Adipose tissue (tissue), 3 donors: ENCODE measurements around the gene FBXO22. TPM values are rescaled to one million over a fixed set of nuclear protein-coding genes. Genes with fewer than 3 reads are reported as not detected.
"Not testable (repeated sequence)": the region's sequence is repeated elsewhere in the genome, so short reads cannot be mapped to it uniquely, and the experiment has no call there.

ENCODE experiments used
- H3K27ac ChIP-seq: one replicate; pipeline ENCODE4 v1.5.1; 2013; ENCODE audit warnings: low read depth, low read length
- WGBS, 3 donors: extraction: QIAGEN DNeasy Blood & Tissue Kit; methylation state at CpG; one replicate each; pipeline ENCODE4 v1.1.7; 2013; 5-methylcytosine and 5-hydroxymethylcytosine counted together
- polyA plus RNA-seq, 3 donors: library from polyadenylated mRNA; stranded (reverse); fragments of 200-250 nt; gene quantifications; one replicate each; pipeline ENCODE4 v1.2.3, GENCODE V29; 2013
- donor health status: healthy with polysubstance abuse.
- donor health status: Bipolar disorder and iron deficiency.
- donor health status: healthy.

FBXO22 gene
- polyA plus RNA-seq, 3 donors = 11.6 to 13.4 (median 12.4) TPM

DNA sequence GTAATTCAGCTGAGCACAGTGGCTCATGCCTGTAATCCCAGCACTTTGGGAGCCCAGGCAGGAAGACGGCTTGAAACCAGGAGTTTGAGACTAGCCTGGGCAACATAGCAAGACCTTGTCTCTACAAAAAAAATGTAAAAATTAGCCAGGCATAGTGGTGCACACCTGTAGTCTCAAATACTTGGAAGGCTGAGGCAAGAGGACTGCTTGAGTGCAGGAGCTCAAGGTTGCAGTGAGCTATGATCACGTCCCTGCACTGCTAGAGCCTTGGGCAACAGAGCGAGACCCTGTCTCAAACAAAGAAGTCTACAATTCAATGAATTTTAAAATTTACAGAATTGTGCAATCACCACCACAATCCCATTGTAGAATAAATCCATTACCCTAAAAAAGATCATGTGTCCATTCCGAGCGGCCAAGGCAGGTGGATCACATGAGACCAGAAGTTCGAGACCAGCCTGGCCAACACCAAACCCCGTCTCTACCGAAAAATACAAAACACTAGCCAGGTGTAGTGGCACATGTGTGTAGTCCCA is 45.2 kb downstream of the FBXO22 start:
- WGBS, 3 donors = 80 to 84% (median 81%) methylated on average over 8 of the region's 8 CpGs
- no peak overlapping the region for H3K27ac ChIP-seq

DNA sequence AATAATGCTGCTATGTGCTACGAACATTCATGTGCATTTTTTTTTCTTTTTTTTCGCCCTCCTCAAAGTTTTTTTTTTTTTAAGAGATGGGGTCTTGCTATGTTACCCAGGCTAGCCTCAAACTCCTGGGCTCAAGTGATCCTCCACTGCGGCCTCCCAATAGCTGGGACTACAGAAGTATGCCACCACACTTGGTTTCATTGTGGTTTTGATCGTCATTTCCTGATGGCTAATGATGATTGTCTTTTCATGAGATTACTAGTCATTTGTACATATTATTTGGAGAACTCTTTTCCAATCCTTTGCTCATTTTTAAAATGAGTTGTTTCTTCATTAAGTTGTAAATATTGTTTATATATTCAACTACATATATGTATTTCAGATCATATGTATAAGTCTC is 48.8 kb downstream of the FBXO22 start:
- H3K27ac ChIP-seq = no peak overlapping the region
- WGBS, 3 donors = 82 to 91% (median 85%) methylated on average over 4 of the region's 4 CpGs

DNA sequence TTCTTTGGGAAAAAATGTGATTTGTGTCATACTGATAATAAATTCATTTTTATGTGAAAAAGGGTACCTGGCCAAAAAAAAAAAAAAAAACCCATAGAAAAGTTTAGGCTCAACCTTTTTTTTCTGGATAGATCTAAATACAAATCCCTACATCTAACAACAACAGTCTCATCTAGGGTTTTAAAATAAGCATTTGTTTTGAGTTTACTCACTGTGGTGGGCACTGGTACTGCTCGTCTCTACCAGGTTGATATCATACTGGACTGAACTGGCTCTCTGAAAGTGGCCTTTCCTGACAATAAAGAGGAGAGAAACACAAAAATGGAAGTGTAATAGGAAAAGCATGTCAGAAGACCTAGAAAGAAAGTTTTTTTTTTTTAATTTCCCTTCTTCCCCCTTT is 52.0 kb downstream of the FBXO22 start:
- 67 to 88% (median 75%) methylated on average over 1 of the region's 1 CpG for whole genome bisulfite sequencing, 3 donors
- H3K27ac ChIP-seq = no peak overlapping the region

DNA sequence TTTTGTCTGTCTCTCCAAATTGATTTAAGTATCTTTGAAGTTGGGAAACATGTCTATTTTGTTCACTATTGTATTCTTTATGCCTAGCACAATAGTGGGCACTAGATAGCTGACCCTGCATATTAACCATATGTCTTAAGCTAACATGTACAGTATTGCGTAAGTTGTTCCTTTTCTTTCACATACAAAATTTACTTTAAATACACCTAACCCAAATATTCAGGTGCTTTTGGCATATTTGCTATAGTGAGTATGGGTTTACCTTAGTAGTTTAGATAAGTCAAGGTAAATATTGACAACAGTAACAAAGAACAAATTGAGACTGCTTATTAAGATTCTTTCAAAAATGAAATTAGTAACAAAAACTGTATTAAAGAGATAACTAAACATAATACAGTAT is 57.7 kb downstream of the FBXO22 start:
- WGBS, 3 donors = 47 to 99% (median 94%) methylated on average over 1 of the region's 1 CpG
- H3K27ac ChIP-seq = no peak overlapping the region

DNA sequence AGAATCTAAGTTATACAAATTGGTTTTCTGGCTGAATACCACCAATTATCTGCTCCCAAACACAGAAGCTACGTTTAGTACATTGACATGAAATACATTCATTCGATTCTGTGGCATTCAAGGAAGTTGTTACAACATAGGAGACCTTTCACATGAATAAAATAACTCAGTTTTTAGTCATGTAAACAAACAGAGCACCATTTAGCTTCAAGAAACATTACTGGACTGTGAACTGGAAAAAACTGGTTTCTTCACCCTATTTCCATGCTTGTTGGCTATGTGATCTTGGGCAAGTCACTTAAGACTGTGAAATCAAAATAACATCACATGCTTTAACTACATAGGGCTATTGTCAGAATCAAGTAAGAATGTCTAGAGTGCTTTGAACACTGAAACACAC is 62.4 kb downstream of the FBXO22 start:
- WGBS, 3 donors = 35 to 41% (median 37%) methylated on average over 2 of the region's 2 CpGs
- no peak overlapping the region for H3K27ac ChIP-seq

DNA sequence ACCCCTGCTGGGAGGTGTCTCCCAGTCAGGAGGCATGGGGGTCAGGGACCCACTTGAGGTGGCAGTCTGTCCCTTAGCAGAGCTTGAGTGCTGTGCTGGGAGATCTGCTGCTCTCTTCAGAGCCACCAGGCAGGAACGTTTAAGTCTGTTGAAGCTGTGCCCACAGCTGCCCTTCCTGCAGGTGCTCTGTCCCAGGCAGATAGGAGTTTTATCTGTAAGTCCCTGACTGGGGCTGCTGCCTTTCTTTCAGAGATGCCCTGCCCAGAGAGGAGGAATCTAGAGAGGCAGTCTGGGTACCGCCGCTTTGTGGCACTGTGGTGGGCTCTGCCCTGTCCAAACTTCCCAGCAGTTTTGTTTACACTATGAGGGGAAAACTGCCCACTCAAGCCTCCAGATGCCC is 73.1 kb downstream of the FBXO22 start:
- 78 to 93% (median 83%) methylated on average over 3 of the region's 3 CpGs for WGBS, 3 donors
- not testable (repeated sequence) for H3K27ac ChIP-seq

DNA sequence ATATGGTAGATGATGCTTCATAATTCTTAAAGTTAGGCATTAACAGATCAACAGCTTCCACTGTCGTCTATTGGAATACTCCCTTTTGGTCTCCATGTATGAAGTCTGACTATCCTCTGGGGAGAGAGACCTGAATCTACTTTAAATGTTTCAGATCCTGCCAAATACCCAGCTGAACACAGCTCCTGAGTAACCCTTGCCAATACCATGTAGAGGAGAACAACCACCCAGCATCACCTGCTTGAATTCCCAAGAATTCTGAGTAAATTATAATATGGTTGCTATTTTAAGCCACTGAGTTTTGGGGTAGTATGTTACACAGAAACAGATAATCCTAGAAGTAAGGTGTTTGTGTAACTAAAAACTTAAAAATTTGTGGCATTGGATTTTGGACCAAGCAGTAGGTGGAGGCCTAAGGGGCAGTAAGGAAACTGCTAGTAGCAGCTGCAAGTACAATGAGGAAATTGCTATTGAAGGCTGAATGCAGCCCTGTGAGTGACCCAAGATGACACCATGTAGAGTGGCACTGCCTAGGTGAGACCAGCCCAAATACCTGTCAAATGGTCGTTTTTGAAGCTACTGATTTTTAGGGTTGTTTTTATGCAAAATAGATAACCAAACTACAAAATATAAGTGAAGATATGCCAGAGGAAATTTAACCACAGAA is 77.6 kb downstream of the FBXO22 start:
- no peak overlapping the region for H3K27ac ChIP-seq
- 37 to 73% (median 64%) methylated on average over 2 of the region's 2 CpGs for WGBS, 3 donors

DNA sequence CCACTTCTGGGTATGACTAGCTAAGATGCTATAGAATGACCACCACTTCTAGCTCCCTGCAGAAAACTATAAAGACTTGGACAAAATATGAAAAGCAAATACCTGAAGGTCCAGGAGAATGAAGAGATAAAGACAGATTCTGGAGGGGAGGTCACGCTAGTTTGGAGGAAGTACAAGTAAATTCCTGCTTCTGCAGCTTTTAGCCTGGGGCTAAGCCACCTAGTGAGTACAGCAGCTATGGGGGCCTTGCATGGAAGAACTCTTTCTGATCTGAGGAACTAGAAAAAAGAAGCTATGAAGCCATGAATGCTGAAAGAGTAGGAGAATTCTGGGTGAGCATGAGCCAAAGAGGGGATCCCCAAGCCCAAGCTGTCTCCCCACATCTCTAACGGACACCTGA is 78.8 kb downstream of the FBXO22 start:
- 70 to 93% (median 88%) methylated on average over 2 of the region's 2 CpGs for WGBS, 3 donors
- H3K27ac ChIP-seq = no peak overlapping the region

DNA sequence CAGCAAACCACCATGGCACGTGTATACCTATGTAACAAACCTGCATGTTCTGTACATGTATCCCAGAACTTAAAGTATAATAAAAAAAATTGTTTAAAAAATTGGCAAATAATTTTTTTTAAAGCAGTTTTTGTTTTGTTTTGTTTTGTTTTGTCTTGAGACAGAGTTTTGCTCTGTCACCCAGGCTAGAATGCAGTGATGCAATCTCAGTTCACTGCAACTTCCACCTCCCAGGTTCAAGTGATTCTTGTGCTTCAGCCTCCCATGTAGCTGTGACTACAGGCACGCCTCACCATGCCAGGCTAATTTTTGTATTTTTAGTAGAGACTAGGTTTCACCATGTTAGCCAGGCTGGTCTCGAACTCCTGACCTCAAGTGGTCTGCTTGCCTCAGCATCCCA is 81.0 kb downstream of the FBXO22 start:
- H3K27ac ChIP-seq = not testable (repeated sequence)
- 91 to 94% (median 94%) methylated on average over 3 of the region's 3 CpGs for WGBS, 3 donors

DNA sequence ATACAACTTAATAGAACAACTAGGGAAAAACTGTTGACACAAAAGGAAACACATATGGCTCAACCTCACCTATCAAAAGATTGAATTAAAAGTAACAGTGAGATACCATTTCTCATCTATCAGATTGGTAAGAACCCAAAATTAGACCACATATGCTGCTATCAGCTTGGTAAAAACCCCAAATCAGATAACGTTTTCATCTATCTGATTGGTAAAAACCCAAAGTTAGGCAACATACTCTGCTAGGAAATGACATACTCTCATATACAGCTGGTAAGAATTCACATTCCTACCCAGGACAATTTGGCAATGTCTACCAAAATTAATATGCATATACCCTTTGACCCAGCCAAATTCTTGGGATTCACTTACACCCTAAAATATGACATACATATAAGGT is 82.3 kb downstream of the FBXO22 start:
- 32 to 58% (median 55%) methylated on average over 1 of the region's 1 CpG for WGBS, 3 donors
- no peak overlapping the region for H3K27ac ChIP-seq

DNA sequence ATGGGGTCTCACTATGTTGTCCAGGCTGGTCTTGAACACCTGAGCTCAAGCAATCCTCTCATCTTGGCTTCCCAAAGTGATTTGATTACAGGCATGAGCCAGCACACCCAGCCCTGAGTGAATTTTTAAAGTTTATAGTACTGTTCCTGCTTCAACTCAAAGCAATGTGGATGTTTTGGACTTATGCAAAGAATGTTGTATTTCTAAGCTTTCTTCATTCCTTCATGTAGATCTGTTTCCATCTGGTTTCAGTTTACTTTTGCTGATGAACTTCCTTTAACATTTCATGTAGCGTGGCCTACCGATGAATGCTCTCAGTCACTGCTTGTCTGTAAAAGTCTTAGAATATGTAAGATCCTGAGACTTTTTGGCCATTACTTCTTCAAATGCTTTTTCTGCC is 85.4 kb downstream of the FBXO22 start:
- no peak overlapping the region for H3K27ac ChIP-seq
- 79 to 89% (median 84%) methylated on average over 2 of the region's 2 CpGs for WGBS, 3 donors

DNA sequence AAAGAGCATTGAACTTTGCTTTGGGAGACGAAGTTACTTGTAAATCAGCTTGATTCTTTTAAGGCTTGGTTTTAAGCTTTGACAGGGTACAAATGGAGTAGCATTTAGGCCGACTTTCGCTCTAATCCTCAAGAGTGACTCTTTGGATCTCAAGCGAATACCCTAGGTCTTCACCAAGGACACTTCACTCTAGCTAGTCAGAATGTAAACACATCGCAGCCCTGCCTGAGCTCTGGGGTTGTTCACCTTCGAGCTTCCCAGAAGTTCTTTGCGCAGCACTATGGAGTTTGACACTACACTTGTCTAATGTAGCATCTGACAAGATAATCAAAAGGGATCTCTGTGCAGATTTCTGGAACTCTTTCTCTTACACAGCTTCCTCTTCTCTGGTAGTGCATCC is 86.2 kb downstream of the FBXO22 start:
- H3K27ac ChIP-seq = no peak overlapping the region
- 52 to 84% (median 75%) methylated on average over 7 of the region's 7 CpGs for WGBS, 3 donors

Other genes starting within 250 kb of the FBXO22 start
- 10 to 100 TPM in 2 of 3 donors, 1 to 10 TPM in 1; 7.4 to 82.9 (median 25.3) TPM for gene CSPG4, start 191.0 kb upstream of the FBXO22 start, polyA plus RNA-seq
- 10 to 100 TPM; 10.2 to 44.0 (median 16.9) TPM for gene UBE2Q2, start 60.4 kb upstream of the FBXO22 start, polyA plus RNA-seq
- gene NRG4, start 108.5 kb downstream of the FBXO22 start, polyA plus RNA-seq = 10 to 100 TPM in 1 of 3 donors, under 1 TPM in 2; 0.64 to 27.5 (median 0.79) TPM
- 1 to 10 TPM in 1 of 3 donors, under 1 TPM in 1, not detected in 1; 0.04 to 3.7 TPM for gene TMEM266, start 156.1 kb downstream of the FBXO22 start, polyA plus RNA-seq